NCI-H2171 (cell line): ENCODE data around the gene TFPI.
A peak's percentile ranks its signal among the peaks of the same experiment; 100 is the strongest.

Experiments used
- DNase-seq: peaks from one replicate; lab custom pipeline; 2025; lab: John Stamatoyannopoulos, UW

Gene TFPI

GRCh38 chr2:187462839-187463238, 91.4 kb downstream of the TFPI start:
- no peak for DNase-seq

- peak; percentile 62 for DNase-seq
These were observed 92.7 kb downstream of the TFPI start for GRCh38 chr2:187461294-187462261.

- DNase-seq: no peak
These were observed 95.0 kb downstream of the TFPI start for GRCh38 chr2:187459256-187459655.

- peak; percentile 5 for DNase-seq
These were observed 101.1 kb downstream of the TFPI start for GRCh38 chr2:187453078-187453641.

- DNase-seq: no peak
These were observed 102.7 kb downstream of the TFPI start for GRCh38 chr2:187451510-187451909.

GRCh38 chr2:187447336-187447735, 106.9 kb downstream of the TFPI start:
- no peak for DNase-seq

- no peak for DNase-seq
These were observed 107.5 kb downstream of the TFPI start for GRCh38 chr2:187446711-187447110.

- no peak for DNase-seq
These were observed 109.2 kb downstream of the TFPI start for GRCh38 chr2:187445051-187445450.

GRCh38 chr2:187442778-187443177, 111.5 kb downstream of the TFPI start:
- no peak for DNase-seq

- DNase-seq: no peak
These were observed 111.9 kb downstream of the TFPI start for GRCh38 chr2:187442378-187442777.

GRCh38 chr2:187440101-187440675, 114.0 kb downstream of the TFPI start:
- no peak for DNase-seq

- DNase-seq: no peak
These were observed 115.8 kb downstream of the TFPI start for GRCh38 chr2:187438455-187438854.

GRCh38 chr2:187435756-187436155, 118.5 kb downstream of the TFPI start:
- no peak for DNase-seq

GRCh38 chr2:187435078-187435477, 119.2 kb downstream of the TFPI start:
- DNase-seq: no peak

GRCh38 chr2:187434342-187434785, 119.9 kb downstream of the TFPI start:
- no peak for DNase-seq

- no peak for DNase-seq
These were observed 122.3 kb downstream of the TFPI start for GRCh38 chr2:187431911-187432310.

GRCh38 chr2:187429989-187430388, 124.2 kb downstream of the TFPI start:
- DNase-seq: no peak

- no peak for DNase-seq
These were observed 130.1 kb downstream of the TFPI start for GRCh38 chr2:187424146-187424545.

- no peak for DNase-seq
These were observed 132.0 kb downstream of the TFPI start for GRCh38 chr2:187422282-187422681.

- no peak for DNase-seq
These were observed 132.7 kb downstream of the TFPI start for GRCh38 chr2:187421519-187421918.

GRCh38 chr2:187419808-187420207, 134.4 kb downstream of the TFPI start:
- DNase-seq: no peak

- DNase-seq: no peak
These were observed 138.8 kb downstream of the TFPI start for GRCh38 chr2:187415449-187415848.
